ENCODE results near the gene C11orf58.

Gene C11orf58

DNA sequence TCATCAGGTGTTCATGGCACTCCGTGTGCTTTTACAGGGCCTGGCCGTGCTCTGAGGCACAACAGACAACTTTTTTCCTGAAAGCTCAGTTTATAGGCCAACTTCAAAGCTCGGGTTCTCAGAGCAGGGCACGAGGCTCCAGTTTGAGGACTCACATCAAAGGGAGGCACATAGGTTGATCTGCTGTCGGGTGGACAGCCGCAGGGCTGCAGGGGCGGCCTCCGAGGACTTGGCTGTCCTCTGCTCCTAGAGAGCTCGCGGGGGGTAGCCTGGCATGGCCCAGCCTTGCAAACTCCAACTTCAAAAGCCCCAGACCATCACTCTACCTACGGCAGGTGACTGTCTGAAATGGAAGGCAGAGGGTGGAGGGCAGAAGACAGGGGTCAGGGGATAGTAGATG, 31.6 kb downstream of the C11orf58 start:
- DNase-seq: no peak

DNA sequence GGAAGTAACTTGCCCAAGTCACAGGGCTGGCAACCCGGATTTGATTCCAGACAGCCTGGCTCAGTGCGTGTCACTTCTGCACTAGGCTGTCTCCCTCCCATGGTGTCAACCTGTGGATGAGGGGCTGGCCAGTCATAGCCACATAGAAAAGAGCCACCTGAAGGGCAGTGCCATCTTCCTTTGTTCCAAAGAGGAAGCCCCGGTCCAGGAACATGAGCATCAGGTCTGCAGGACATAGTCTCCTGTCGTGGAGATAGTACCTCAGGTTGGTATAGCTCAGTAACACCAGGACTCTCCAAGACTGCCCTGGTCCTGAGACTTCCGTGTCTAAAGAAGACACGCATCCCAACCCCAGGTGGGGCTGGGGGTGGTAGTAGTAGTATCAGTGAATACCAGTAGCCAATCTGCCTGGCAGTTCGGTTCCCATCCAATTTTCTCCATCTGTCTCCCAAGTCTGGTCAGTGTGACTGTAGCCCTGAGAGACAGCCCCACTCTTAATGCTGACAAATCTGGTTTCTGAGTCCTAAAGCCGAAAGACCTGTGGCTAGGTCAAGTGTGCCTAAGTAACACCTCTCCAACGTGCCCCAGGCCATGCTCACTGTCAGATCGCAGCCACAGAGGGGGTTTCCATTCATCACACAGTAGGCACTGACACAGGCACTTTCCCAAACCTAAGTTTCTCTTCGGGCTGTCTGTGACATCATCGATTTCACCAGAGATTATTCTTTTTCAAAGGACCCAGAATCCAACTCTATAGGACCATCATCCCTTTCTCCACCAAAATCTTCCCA, 33.1 kb downstream of the C11orf58 start:
- no peak for DNase-seq

DNA sequence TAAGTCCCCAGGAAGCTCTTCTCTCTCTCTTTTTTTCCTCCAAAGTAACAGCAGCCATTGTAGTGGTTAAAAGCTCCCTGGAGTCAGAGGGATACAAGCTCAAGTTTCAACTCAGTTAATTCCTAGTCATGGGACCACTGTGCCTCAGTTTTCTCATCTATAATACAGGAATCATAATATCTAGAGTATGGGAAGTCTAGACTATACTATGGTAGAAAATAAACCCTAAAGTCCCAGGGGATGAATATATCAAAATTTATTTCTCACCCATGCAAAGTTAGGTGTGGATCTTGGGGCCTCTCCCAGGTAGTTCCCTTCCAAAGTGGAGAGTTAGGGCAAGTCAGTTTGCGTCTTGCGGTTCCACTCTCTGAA, 33.7 kb downstream of the C11orf58 start:
- no peak for DNase-seq

DNA sequence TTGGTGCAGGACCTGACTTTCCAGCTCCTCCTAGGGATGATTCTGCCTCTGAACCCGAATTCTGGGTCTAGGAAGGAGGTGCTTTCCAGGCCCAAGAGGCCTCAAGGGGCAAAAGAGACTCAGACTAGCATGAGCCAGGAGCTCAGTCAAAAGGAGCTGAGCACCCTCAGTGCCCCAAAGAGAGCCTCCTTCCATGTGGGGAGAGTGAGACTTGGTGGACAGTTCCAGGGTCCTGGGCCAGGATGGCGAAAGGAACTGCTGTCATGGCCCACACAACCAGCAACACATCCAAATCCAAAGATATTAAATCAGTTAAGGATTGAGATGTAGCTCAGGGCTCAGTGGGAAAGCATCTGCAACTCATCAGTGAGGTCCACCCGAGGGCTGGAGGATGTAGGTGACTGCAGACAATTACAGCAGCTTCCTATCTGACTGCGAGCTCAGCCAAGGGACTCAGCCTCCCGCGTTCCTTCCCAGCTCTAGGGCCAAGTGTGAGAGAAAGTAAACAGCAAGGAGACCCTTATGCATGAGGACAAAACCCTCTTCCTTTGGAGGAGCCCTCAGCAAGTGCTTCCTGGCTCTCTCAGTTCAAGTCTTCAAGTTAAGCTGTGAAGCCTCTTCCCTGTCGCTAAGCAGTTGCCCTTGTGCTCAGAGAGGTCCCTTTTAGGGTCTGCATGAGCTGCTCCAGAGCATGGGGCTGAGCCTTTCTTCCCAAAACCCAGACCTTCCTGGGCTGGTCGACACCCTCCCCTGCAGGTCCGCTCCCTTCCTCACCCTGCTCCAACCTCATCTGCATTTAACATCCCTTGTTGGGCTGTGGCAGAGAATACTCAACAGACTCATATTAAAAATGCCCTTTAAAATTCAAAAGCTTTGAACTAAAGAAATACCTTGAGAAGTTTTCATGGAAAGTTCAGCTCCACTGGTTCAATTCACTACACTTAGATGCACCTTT, 35.8 kb downstream of the C11orf58 start:
- no peak for DNase-seq

DNA sequence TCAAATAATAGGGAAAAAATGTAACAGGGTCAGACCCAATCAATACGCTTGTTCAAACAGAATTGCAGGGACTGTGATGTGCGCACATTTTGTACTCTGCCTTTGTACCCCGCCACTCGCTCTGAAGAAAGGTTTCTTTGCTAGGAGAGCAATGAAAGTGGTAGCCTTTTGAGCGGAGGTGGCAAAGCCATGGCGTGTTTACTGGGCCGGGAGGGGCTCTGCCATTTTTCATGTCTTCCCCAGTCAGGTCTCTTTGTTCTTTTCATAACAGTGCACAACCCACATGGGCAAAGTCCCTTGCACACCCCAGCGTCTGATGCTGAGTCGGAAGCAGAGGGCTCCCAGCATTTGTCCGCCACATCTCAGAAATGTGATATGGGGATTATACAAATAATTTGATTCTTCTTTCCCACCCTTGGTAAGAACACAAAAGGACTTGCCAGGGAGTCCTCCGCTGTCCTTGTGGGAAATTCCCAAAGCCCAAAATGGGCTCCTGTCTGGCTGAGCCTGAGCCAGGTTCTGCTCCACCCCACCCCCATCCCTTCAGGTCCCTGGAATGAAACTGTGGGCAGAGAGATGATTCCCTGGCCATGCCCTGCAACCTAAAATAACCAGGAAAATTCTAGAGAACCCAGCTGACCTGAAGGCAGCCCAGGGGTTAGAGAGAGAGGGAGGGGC, 36.6 kb downstream of the C11orf58 start:
- DNase-seq: no peak

DNA sequence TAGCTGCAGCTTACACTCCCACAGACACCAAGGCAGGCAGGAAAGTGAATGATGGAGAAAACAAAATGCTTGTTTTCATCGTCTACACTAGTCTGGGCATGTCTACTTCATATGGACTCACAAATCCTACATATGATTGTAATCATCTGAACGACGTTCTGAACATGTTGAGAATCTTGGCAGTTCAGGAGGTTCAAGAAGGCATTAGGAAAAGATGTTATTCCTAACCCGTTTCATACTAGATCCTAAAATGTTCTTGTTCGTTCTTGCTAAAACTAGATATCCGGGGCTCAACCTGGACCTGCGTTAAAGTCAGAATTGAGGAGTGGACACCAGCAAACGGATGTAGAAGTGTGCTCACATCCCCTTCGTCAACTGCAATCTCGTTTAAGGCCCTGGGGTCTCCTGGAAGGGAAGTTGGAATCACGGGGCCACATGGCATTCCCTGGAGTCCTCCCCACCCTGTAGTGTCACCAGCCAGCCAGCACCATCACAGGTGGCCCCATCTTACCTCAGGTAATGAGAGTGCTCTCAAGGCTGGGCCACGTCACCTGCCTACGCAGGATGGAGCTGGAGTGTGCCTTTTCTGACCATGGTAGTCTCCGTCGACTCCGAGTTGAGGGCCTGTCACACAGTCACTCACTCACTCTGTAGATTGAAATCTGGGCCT, 37.3 kb downstream of the C11orf58 start:
- DNase-seq: no peak

DNA sequence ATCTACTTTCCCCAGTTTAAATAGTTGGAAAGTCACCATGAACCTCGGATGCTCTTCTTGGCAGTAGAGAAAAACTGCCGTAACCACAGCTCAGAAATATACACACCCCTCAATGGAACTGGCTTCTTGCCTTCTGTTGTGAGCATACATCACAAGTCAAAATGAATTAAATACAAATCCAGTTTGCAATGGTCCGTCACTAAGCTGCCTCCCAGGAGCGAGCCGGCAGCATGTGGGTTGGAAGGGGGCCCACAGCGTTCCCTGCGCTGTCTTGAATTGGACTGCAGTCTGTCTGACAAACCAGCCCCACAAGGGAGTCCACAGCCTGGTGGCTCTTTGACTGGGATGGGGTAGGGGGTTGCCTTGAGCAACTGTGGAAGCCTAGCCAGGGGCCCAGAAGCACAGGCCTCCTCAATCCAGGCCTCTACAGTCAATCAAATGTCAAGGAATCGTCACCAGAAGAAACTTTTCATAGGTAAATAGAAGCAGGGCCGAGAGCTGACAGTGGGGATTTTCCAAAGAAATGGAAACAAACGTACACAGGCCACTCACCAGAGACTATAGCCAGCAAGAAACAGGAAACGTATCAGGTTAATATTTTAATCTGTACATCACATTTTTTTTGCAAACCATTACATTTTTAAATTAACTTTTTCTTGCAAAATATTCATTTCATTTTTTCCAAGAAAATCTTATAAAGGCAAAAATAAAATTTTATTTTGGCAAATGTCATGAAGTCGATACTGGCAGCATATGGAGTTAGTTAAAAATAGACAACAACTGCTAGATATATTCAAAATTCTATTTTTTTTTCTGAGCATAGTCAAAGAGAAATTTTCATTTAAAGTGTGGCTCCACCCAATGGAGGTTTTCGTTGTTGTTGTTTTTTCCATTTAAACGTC, 38.5 kb downstream of the C11orf58 start:
- DNase-seq: no peak

DNA sequence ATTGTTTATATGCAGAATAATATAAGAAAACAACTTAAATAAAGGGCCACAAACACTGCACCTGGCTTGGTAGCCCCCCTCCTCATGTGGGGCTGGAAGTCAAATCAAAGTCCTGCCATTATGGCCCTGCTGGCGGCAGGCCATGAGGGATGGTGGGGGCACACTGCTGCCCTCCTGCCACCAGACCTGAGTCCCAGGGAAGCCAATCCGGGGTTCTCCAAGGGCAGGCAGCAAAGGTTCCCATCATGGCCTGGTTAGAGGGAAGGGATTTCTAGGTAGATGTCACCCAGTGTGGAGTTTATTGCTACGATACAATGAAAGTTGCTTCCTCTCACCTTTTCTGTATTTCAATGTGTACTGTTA, 39.1 kb downstream of the C11orf58 start:
- DNase-seq: no peak

DNA sequence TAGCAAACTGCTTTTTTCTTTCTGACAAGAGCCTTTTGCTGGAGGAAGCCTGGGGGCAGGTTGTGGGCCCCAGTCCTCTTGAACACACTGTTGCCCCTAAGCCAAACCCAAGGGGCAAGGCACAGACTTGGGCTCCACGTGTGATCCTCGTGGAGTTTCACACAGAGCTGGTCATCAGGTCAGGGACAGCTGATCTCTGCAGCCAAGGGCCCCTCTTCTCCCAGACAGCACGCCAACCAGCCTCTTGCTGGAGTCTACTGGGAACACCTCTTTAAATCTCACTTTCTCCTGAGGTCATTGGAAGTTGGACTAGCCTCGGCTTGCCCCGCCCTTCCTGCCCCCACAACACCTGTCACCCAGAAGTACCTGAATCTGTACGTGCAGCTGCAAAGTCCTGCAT, 39.8 kb downstream of the C11orf58 start:
- no peak for DNase-seq

DNA sequence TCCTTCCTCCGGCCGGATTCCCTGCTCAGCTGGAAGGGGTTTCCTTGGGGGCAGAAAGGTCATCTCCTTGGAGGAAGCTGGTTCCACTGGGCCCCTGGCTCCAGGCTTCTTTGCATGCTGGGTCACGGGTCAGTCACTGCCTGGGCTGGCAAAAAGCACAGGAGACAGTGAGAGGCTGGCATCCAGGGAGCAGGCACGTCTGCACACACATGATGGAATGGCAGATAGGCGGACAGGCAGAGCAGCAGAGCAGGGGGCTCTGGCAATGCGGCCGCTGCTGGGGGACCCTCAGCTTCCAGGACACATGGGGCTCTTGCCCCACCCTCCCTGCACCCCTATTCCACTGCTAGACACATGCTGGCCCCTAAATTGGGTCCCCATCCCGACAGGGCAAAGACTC, 40.4 kb downstream of the C11orf58 start:
- no peak for DNase-seq

DNA sequence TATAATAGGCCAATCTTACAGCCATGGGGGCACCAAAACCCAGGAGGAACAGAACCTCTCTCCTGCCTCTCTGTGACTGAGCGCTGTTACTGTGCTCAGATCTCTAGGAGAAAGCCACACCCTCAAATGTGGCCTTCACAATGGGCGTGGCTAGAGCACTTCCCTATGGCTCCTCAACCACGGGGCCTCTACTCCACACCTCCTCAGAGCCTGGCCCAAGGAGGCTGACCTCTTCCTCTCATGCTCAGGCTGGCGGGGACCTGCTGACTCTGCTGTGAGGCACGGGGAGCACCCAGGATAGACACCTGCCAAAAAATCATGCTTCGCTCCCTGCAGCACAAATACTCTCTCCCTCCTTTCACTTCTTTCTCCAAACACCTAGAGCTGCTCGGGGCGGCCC, 41.0 kb downstream of the C11orf58 start:
- DNase-seq: no peak

DNA sequence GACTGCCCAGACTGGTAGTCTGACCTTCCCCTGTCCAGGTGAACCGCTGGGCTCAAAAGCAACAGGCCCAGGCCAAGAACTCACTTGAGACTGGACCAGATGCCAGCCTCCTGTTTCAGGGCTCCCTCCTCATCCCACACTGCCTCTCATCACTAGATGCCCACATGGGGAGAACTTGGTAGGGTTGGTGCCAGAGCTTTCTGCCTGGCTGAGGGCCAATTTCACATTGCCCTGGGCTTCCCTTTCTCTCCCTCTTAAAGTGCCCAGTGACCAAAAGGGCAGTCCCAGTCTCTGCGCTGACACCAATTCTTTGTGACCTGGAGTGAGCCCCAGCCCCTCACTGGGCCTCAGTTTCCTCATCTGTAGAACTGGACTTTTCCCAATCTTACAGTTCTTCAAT, 41.7 kb downstream of the C11orf58 start:
- DNase-seq: no peak

DNA sequence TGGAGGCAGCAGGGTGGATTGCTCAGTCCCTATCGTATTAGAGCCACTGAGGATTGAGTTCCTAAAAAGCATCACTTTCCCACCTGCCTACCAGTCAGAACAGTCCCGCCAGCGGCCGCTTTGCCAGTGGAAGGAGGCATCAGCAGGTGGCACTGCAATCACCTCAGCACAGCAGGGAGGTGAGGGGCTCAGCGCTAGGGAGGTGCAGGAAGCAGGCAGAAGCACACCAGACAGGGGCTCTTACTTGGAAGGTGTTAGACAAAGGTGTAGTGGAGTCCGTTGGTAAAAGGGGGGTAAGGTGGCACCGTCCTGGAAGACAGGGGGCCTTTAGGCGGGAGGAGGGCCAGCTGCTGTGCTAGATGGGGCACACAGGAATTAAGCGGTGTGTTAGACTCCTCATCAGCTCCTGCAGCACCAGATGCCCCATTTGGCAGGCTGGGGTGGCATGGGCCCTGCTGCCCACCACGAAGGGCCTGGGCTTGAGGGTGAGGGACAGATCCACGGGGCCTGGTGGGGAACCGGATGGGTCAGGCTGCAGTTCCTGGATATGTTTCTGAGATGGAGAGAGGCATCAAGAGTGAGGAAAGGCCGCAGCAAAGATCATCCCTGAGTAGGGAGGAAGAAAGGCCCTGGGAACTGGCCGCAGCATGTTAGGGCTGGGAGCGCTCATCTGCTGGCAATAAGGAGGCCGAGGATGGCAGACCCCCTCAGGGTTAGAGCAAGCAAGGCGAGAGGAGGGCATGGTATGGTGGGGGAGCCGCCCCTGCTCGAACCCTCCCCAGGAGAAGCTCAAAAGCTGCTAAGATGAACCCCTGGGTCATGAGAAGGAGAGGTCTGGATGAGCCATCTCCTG, 42.5 kb downstream of the C11orf58 start:
- no peak for DNase-seq

DNA sequence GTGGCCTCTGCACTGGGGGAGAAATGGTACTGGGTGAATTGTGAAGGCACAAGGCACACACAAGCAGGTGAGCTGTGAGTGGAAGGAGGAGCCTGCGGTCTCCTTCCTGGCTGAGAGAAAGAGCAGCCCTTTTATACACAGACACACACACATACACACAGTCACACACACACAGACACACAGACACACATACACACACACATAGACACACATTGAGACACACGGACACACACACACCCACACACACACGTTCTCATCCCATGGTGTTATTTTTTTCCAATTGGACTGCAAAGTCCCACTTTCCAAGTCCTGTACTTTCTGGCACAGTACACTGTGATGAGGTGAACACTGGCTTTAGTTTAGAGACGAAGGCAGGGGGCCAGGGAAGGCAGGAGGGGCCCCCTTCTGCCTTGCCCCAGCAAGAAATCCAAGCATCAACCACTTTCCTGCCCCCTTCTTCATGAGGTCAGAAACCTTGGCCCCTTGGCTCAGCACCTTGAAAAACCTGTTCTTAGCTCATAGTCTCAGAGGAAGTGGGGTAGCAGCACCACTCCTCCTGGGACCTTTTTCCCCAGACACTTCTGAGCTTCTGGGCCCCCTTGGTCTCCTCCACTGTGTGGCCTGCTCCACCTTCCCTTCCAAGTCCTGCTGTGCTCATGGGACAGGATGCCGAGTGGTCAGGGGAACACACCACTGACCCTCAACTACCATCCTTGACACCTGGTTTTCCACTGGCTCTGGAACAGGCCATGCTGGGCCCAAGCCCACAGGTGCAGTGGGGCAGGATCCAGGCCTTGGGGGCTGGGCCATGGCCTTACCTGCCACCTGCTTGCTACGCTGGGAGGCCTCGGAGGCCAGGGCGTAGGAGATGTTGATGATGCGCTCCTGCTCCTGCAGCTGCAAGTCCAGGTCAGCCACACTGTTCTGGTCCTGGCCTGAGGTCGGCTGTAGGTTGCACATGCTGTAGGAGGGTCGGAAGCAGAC, 43.8 kb downstream of the C11orf58 start:
- no peak for DNase-seq

DNA sequence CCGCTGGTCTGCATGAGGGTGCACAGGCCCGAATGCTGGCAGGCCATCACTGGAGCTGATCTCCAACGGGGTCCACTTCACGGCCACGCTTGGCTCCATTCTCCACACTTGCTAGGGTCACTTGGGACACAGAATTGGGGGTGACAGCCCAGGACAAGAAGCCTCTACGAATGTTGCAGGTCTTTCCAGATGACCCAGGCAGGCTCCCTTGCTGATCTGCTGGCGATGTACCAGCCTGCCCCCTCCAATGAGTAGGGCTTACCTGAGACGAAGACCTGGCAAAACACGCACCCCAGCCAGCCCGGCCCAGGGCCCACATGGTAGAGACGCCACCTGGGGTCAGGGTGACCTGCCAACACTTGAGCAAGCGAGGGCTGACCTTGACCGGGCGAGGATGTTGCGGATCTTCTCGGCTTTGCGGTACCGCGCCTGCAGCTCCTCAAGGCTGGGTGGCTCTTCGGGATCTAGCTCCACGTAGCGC, 44.9 kb downstream of the C11orf58 start:
- no peak for DNase-seq

DNA sequence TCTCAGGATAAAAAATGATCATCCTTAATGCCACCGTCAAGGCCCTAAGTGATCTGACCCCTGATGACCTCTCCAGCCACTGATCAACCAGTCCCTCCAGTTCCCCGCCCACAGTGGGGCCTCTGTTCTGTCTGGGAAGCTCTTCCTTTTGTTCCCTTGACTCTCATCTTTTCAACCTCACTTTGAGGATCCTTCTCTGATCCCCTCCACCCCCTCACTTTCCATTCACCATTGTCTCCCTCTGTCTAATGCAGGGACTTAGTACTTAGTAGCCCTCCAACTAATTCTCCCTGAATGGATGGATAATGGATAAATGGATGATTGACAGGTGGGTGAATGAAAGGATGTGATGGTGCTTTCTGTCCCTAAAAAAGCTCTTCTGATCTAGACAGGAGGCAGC, 45.6 kb downstream of the C11orf58 start:
- DNase-seq: no peak

DNA sequence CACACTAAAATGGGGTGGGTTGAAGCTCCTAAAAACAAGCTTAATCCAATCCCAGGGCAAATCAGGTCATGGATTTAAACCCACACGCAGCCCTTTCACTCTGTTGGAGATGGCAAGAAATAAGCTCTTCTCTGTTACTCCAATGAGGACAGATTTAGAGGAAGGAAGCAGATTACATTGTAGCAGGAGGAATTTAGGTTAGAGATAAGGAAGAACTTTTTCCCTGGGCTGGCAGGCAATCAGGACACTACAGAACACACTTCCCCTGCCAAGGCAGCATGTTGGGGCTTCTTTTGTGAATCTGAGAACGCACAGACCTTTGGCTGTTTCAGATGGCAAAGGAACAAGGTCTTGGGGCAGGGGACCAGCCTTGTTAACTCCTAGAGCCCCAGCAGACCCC, 46.2 kb downstream of the C11orf58 start:
- DNase-seq: no peak

DNA sequence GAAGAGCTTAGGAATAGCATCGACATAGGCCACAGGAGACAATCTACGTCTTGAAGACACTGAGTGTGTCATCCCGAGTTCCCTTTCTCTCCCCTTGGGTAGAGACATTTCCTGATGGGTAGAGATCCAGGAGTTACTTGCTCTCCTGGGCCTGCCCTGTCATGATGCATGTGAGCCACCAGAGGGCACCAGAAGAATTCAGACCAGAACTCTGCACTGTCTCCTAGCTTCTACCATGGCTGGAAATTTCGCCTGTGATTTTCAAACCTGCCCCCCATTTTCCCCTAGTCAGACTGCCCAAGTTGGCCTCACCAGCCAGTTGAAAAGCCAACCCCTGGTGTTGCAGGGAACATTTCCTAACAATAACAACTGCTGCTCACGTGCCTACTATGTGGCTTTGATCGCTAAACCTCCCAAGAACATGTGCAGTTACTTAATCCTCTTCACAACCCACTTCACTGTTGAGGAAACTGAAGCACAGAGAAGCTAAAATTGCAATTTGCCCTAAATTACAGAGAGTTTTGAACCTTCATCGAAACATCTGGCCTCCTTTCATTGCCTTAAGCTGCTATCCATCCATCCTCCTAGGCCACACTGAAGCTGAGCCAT, 47.2 kb downstream of the C11orf58 start:
- DNase-seq: peak; percentile 48

DNA sequence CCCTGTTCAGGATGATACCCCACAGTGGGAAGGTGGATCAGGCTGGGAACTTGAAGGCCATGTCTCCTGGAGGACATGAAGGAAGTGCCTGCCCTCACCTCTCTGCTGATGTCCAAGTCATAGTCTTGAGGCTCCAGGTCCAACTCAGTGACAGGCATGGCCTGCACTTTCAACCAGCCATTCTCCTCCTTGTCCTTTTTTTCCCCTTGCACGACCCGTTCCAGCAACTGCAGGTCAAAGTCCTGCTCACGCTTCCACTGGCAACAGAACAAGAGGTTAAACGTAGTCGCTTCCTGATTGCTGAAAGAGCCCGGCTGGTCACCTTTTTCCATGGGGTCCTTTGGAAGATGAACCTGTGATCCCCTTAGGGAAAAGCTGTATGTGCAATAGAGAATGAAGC, 47.7 kb downstream of the C11orf58 start:
- DNase-seq: no peak

Data from NCI-H1092 treated with DMSO at 0.1 percent for 48 hours (cell line).